Liver (tissue), 9 donors: ENCODE data around the gene ABL1. TPM values are rescaled to one million over a fixed set of nuclear protein-coding genes. Genes with fewer than 3 reads are reported as not detected.

Experiments used
- DNase-seq: peaks from one replicate; pipeline ENCODE4 v3.0.0-alpha.2; 2017; ENCODE audit warnings: low spot score
- H3K27ac ChIP-seq, 2 donors: one replicate each; pipeline ENCODE4 v1.7.0; 2013; ENCODE audit warnings: inconsistent platforms in 2 of 2, low read length in 2 of 2, control low read depth in 1 of 2, low read depth in 1 of 2, mild to moderate bottlenecking in 1 of 2
- H3K27me3 ChIP-seq, 4 donors: one replicate each; pipeline versions ENCODE4 v1.6.1 to v1.7.0; 2013; ENCODE audit warnings: low read length in 3 of 4, inconsistent platforms in 1 of 4, mild to moderate bottlenecking in 1 of 4, moderate library complexity in 1 of 4; ENCODE audit not compliant: control insufficient read depth in 4 of 4, insufficient read depth in 4 of 4
- H3K36me3 ChIP-seq, 4 donors: one replicate each; pipeline versions ENCODE4 v1.6.1 to v1.7.0; 2013; ENCODE audit warnings: low read length in 3 of 4, mild to moderate bottlenecking in 3 of 4, low read depth in 1 of 4, moderate library complexity in 1 of 4; ENCODE audit not compliant: control insufficient read depth in 4 of 4, insufficient read depth in 3 of 4
- H3K4me1 ChIP-seq, 4 donors: one replicate each; pipeline versions ENCODE4 v1.6.1 to v1.7.0; 2013; ENCODE audit warnings: low read length in 3 of 4, mild to moderate bottlenecking in 3 of 4, moderate library complexity in 1 of 4; ENCODE audit not compliant: control insufficient read depth in 4 of 4, insufficient read depth in 4 of 4
- H3K4me3 ChIP-seq, 3 donors: one replicate each; pipeline versions ENCODE4 v1.6.1 to v1.7.0; 2013; ENCODE audit warnings: low read length in 3 of 3, control low read depth in 1 of 3, low read depth in 1 of 3, mild to moderate bottlenecking in 1 of 3
- H3K9ac ChIP-seq, 2 donors: one replicate each; pipeline ENCODE4 v1.7.0; 2013; ENCODE audit warnings: low read length in 2 of 2, mild to moderate bottlenecking in 2 of 2, moderate library complexity in 2 of 2, control low read depth in 1 of 2, low read depth in 1 of 2
- H3K9me3 ChIP-seq, 4 donors: one replicate each; pipeline versions ENCODE4 v1.6.1 to v1.7.0; 2013; ENCODE audit warnings: low read length in 3 of 4; ENCODE audit not compliant: control insufficient read depth in 4 of 4
- ATF3 ChIP-seq: IDR thresholded peaks from 2 replicates; pipeline ENCODE4 v1.6.1; 2016; ENCODE audit warnings: antibody characterized with exemption
- CTCF ChIP-seq: fragments of 150-350 bp; IDR thresholded peaks from 2 replicates; pipeline ENCODE4 v1.5.1; 2017; ENCODE audit warnings: improper control_type of control experiment, low read depth, low read length; ENCODE audit not compliant: missing input control
- FOXA1 ChIP-seq: IDR thresholded peaks from 2 replicates; pipeline ENCODE4 v1.6.1; 2016; ENCODE audit warnings: antibody characterized with exemption
- FOXA2 ChIP-seq: IDR thresholded peaks from 2 replicates; pipeline ENCODE4 v1.6.1; 2016; ENCODE audit warnings: antibody characterized with exemption
- GABPA ChIP-seq, 2 donors: IDR thresholded peaks in 1 of 2; conservative IDR thresholded peaks in 1 of 2; 2 replicates each; pipeline ENCODE4 v1.6.1; 2016; ENCODE audit warnings: antibody characterized with exemption in 2 of 2, mild to moderate bottlenecking in 1 of 2, moderate library complexity in 1 of 2
- HNF4G ChIP-seq: IDR thresholded peaks from 2 replicates; pipeline ENCODE4 v1.6.1; 2016; ENCODE audit warnings: antibody characterized with exemption
- JUND ChIP-seq, 2 donors: IDR thresholded peaks; 2 replicates each; pipeline ENCODE4 v1.6.1; 2016; ENCODE audit warnings: antibody characterized with exemption in 2 of 2
- NR2F2 ChIP-seq: IDR thresholded peaks from 2 replicates; pipeline ENCODE4 v1.6.1; 2016; ENCODE audit warnings: antibody characterized with exemption
- REST ChIP-seq: IDR thresholded peaks from 2 replicates; pipeline ENCODE4 v1.6.1; 2016; ENCODE audit warnings: antibody characterized with exemption, mild to moderate bottlenecking
- RXRA ChIP-seq, 2 donors: IDR thresholded peaks; 2 replicates each; pipeline ENCODE4 v1.6.1; 2017 to 2018; ENCODE audit warnings: antibody characterized with exemption in 2 of 2, mild to moderate bottlenecking in 1 of 2
- SP1 ChIP-seq: IDR thresholded peaks from 2 replicates; pipeline ENCODE4 v1.6.1; 2018; ENCODE audit warnings: antibody characterized with exemption, mild to moderate bottlenecking
- TAF1 ChIP-seq: conservative IDR thresholded peaks from 2 replicates; pipeline ENCODE4 v1.6.1; 2016; ENCODE audit warnings: antibody characterized with exemption, mild to moderate bottlenecking
- WGBS: extraction: QIAGEN DNeasy Blood & Tissue Kit; methylation state at CpG from one replicate; pipeline ENCODE4 v1.1.7; 2013; 5-methylcytosine and 5-hydroxymethylcytosine counted together
- polyA plus RNA-seq, 2 donors: library from polyadenylated mRNA; stranded (reverse) in 1 of 2; unstranded in 1 of 2; fragments of 200-250 nt in 1 of 2; fragments of >200 nt in 1 of 2; fragmentation: Nextera tagmentation in 1 of 2; extraction: Ambion mirVana in 1 of 2; gene quantifications; one replicate each; pipeline versions ENCODE4 v1.2.1 to v1.2.3, GENCODE V29; 2013 to 2015
- total RNA-seq, 2 donors: library from RNA; depleted of rRNA; stranded (reverse); fragments of >200 nt; gene quantifications; one replicate each; pipeline ENCODE4 v1.2.3, GENCODE V29; 2014
- TF ChIP-seq, protein P1 (sequence below): IDR thresholded peaks from 2 replicates; pipeline ENCODE4 v1.6.1; 2016; ENCODE audit warnings: antibody characterized with exemption
- TF ChIP-seq, protein P2 (sequence below): IDR thresholded peaks from 2 replicates; pipeline ENCODE4 v1.6.1; 2016; ENCODE audit warnings: antibody characterized with exemption
- donor health status: healthy.
- donor health status: healthy.
- donor health status: healthy.
- donor health status: healthy.
- donor health status: healthy.

ABL1 gene
- total and polyA plus RNA-seq, 4 donors = 4.2 to 14.2 (median 10.9) TPM

DNA sequence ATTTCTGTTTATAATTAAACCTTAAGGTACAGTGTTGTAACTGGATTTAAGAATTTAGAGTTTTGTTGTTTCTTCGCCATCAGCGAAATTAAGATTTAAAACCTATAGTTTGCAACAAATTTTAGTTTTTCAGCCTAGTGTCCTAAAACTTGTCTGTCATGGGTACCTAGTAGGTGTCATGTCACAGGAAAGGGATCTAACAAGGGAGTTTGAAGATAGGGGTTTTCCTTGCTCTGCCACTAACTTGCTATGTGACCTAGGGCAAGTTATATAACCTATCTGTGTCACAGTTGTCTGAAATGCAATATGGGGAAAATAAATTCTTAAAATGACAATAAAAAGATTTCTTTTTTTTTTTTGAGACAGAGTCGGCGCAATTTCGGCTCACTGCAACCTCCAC, 9.2 kb upstream of the ABL1 start (continued):
- TF ChIP-seq, protein P1, sequence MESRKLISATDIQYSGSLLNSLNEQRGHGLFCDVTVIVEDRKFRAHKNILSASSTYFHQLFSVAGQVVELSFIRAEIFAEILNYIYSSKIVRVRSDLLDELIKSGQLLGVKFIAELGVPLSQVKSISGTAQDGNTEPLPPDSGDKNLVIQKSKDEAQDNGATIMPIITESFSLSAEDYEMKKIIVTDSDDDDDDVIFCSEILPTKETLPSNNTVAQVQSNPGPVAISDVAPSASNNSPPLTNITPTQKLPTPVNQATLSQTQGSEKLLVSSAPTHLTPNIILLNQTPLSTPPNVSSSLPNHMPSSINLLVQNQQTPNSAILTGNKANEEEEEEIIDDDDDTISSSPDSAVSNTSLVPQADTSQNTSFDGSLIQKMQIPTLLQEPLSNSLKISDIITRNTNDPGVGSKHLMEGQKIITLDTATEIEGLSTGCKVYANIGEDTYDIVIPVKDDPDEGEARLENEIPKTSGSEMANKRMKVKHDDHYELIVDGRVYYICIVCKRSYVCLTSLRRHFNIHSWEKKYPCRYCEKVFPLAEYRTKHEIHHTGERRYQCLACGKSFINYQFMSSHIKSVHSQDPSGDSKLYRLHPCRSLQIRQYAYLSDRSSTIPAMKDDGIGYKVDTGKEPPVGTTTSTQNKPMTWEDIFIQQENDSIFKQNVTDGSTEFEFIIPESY = no peak

DNA sequence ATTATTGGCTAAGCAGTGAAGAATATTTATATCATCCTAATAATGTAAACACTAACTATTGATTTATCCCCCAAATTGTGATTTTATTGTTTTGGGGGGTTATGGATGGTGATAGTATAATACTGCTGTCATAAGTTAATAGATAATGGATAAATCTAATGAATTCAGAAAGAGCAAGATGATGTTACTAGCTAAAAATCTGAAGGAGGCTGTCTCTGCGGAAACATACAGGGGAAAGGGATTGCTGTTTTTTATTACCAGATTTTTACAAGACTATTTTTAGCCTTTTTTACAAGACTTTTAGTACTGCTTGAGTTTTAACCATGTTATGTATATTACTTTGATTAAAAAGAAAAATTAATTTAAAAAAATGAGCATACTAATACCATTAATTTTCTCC, 5.3 kb upstream of the ABL1 start:
- DNase-seq = no peak
- Histone ChIP-seq H3K9ac (no peak overlapping the region), H3K4me1 (peaks cover 0 to 13% (median 5%) of the 10 kb centered on the region in 4 donors), H3K9me3 (no peaks in the 10 kb centered on the region), H3K27ac (no peak overlapping the region), H3K4me3 (no peak overlapping the region), H3K27me3 (no peaks in the 10 kb centered on the region), H3K36me3 (no peaks in the 10 kb centered on the region)
- TF ChIP-seq NR2F2 = no peak
- TF ChIP-seq, protein P1 = no peak
- no peak for TF ChIP-seq SP1
- TF ChIP-seq, protein P2, sequence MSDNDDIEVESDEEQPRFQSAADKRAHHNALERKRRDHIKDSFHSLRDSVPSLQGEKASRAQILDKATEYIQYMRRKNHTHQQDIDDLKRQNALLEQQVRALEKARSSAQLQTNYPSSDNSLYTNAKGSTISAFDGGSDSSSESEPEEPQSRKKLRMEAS = no peak
- no peak for TF ChIP-seq REST
- TF ChIP-seq FOXA2 = no peak
- TF ChIP-seq ATF3 = no peak
- WGBS = 88% methylated on average over 1 of the region's 1 CpG

- H3K9me3 ChIP-seq = no peaks in the 10 kb centered on the region
- H3K36me3 ChIP-seq = no peaks in the 10 kb centered on the region
- no peak overlapping the region for H3K9ac ChIP-seq
- DNase-seq = no peak
- WGBS = 83% methylated on average over 3 of the region's 3 CpGs
- no peak overlapping the region for H3K4me3 ChIP-seq
- no peak overlapping the region for H3K27ac ChIP-seq
- H3K27me3 ChIP-seq = no peaks in the 10 kb centered on the region
- peaks cover 0 to 12% (median 5%) of the 10 kb centered on the region in 4 donors for H3K4me1 ChIP-seq
- no peak for TF ChIP-seq GABPA (IDR thresholded peaks at IDR 0.05 in 1 of 2, conservative IDR thresholded peaks at IDR 0.05 in 1 of 2)
- TF ChIP-seq REST = no peak
- TF ChIP-seq SP1 = no peak
- TF ChIP-seq TAF1 = no peak
- no peak for TF ChIP-seq JUND (IDR thresholded peaks at IDR 0.05)
- TF ChIP-seq RXRA (IDR thresholded peaks at IDR 0.05) = no peak
- TF ChIP-seq CTCF = no peak
- no peak for TF ChIP-seq ATF3
- no peak for TF ChIP-seq NR2F2
- no peak for TF ChIP-seq HNF4G
- TF ChIP-seq FOXA1 = no peak
These were observed 4.8 kb upstream of the ABL1 start for GRCh38 chr9:130830231-130830760.
